K562 (cell line): ENCODE data around the gene SCLT1.

Source experiments
- CTCF ChIP-seq, 3 experiments: IDR thresholded peaks in 2 of 3; conservative IDR thresholded peaks in 1 of 3; 2 replicates each; pipeline ENCODE4 v1.5.1; 2011 to 2012; ENCODE audit warnings: low read length in 3 of 3, mild to moderate bottlenecking in 3 of 3, control low read depth in 2 of 3, improper control_type of control experiment in 1 of 3, inconsistent platforms in 1 of 3, low read depth in 1 of 3, mixed read lengths in 1 of 3, moderate library complexity in 1 of 3; ENCODE audit not compliant: insufficient read depth in 2 of 3
- REST ChIP-seq, 2 experiments: fragments of 450-650 bp; formaldehyde crosslinking in 1 of 2; IDR thresholded peaks; 2 replicates each; pipeline versions ENCODE4 v1.4.0 to v1.6.1; 2014 to 2020; ENCODE audit warnings: mild to moderate bottlenecking in 2 of 2, borderline replicate concordance in 1 of 2, low read depth in 1 of 2

GRCh38 chr4:129092631-129093190, 628 bp downstream of the SCLT1 start:
- TF ChIP-seq REST (IDR thresholded peaks at IDR 0.05; ENCODE audit: borderline replicate concordance): no peak
- no peak for TF ChIP-seq REST (CRISPR knock-in tag; IDR thresholded peaks at IDR 0.05; ENCODE audit: low read depth)
- TF ChIP-seq CTCF (IDR thresholded peaks at IDR 0.05 in 2 of 3, conservative IDR thresholded peaks at IDR 0.05 in 1 of 3; ENCODE audit: insufficient read depth in 2 of 3, low read depth in 1 of 3, low read length in 3 of 3): no peak
